HCT116 (cell line): ENCODE measurements around the gene GOLGA6A.

Source experiments
- CEBPB ChIP-seq: IDR thresholded peaks from 2 replicates; pipeline ENCODE4 v1.6.1; 2012; ENCODE audit warnings: low read depth
- POLR2A ChIP-seq: IDR thresholded peaks from 2 replicates; pipeline ENCODE4 v1.7.0; 2011; ENCODE audit warnings: borderline replicate concordance; ENCODE audit not compliant: insufficient read depth, insufficient read length; ENCODE audit errors: extremely low read depth
- RAD21 ChIP-seq: IDR thresholded peaks from 2 replicates; pipeline ENCODE4 v1.6.1; 2012; ENCODE audit warnings: low read depth, mild to moderate bottlenecking
- SIN3A ChIP-seq: IDR thresholded peaks from 2 replicates; pipeline ENCODE4 v1.6.1; 2012; ENCODE audit warnings: low read depth
- SRF ChIP-seq: IDR thresholded peaks from 2 replicates; pipeline ENCODE4 v1.6.1; 2012; ENCODE audit warnings: low read depth
- TF ChIP-seq, protein P1 (sequence below), 3 experiments: fragments of 200-600 bp in 1 of 3; sonication (generic) in 1 of 3; IDR thresholded peaks in 2 of 3; conservative IDR thresholded peaks in 1 of 3; 2 replicates each; pipeline ENCODE4 v1.5.1; 2012 to 2017; ENCODE audit warnings: low read depth in 2 of 3, low read length in 2 of 3, antibody characterized with exemption in 1 of 3, borderline replicate concordance in 1 of 3, control low read depth in 1 of 3, mild to moderate bottlenecking in 1 of 3, mixed read lengths in 1 of 3, mixed run types in 1 of 3, moderate library complexity in 1 of 3; ENCODE audit not compliant: insufficient read depth in 1 of 3

DNA sequence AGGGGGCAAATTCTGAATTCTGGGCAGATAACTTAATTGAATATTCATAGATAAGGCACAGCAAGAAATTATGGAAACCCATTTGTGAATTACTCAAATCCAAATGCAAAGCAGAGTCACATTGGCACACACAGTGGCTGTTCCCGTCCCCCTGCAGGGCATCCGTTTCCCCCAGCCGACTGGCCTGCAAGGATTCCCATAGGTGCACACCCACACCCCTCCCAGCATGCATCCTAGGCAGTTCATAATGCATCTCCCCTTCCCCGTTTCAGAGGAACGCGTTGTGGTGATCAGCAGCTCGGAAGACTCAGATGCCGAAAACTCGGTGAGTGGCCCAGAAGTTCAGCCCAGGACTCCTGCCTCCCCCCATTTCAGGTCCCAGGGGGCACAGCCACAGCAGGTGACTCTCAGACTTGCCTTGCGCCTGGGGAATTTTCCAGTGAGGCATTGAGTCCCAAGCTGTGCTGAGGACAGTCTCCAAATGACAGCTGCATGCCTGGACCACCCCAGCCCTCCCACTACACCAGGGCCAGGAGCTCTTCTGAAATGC, 48.1 kb downstream of the GOLGA6A start:
- TF ChIP-seq CEBPB (no peak), RAD21 (no peak), POLR2A (no peak), SIN3A (no peak), SRF (no peak)
- TF ChIP-seq, protein P1, sequence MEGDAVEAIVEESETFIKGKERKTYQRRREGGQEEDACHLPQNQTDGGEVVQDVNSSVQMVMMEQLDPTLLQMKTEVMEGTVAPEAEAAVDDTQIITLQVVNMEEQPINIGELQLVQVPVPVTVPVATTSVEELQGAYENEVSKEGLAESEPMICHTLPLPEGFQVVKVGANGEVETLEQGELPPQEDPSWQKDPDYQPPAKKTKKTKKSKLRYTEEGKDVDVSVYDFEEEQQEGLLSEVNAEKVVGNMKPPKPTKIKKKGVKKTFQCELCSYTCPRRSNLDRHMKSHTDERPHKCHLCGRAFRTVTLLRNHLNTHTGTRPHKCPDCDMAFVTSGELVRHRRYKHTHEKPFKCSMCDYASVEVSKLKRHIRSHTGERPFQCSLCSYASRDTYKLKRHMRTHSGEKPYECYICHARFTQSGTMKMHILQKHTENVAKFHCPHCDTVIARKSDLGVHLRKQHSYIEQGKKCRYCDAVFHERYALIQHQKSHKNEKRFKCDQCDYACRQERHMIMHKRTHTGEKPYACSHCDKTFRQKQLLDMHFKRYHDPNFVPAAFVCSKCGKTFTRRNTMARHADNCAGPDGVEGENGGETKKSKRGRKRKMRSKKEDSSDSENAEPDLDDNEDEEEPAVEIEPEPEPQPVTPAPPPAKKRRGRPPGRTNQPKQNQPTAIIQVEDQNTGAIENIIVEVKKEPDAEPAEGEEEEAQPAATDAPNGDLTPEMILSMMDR (IDR thresholded peaks at IDR 0.05 in 2 of 3, conservative IDR thresholded peaks at IDR 0.05 in 1 of 3; ENCODE audit: borderline replicate concordance in 1 of 3, insufficient read depth in 1 of 3, low read depth in 2 of 3, low read length in 2 of 3), result no peak
